NCI-H748 (cell line): Measurements from ENCODE around the gene CPSF7.
"Not testable (repeated sequence)": the region's sequence is repeated elsewhere in the genome, so short reads cannot be mapped to it uniquely, and the experiment has no call there.

Experiments
- DNase-seq: peaks from one replicate; lab custom pipeline; 2025; ENCODE audit not compliant: unreplicated experiment; lab: John Stamatoyannopoulos, UW

Gene CPSF7

GRCh38 chr11:61442616-61443015 is 12.8 kb upstream of the CPSF7 start:
- DNase-seq, result no peak

- DNase-seq, result no peak
Measured at GRCh38 chr11:61439615-61440014, 9.8 kb upstream of the CPSF7 start.

- DNase-seq, result no peak
Measured at GRCh38 chr11:61437496-61437895, 7.7 kb upstream of the CPSF7 start.

GRCh38 chr11:61430839-61431238 is 1.1 kb upstream of the CPSF7 start:
- DNase-seq, result not testable (repeated sequence)

GRCh38 chr11:61429346-61429690 is 457 bp downstream of the CPSF7 start:
- peak; percentile 83 for DNase-seq

- no peak for DNase-seq
Measured at GRCh38 chr11:61425367-61426131, 4.2 kb downstream of the CPSF7 start.

GRCh38 chr11:61422226-61422625 is 7.5 kb downstream of the CPSF7 start:
- no peak for DNase-seq

- no peak for DNase-seq
Measured at GRCh38 chr11:61418136-61418535, 11.6 kb downstream of the CPSF7 start.

GRCh38 chr11:61417670-61418069 is 12.1 kb downstream of the CPSF7 start:
- no peak for DNase-seq

GRCh38 chr11:61416941-61417340 is 12.8 kb downstream of the CPSF7 start:
- DNase-seq, result no peak

- no peak for DNase-seq
Measured at GRCh38 chr11:61415381-61415780, 14.4 kb downstream of the CPSF7 start.

GRCh38 chr11:61414547-61414946 is 15.2 kb downstream of the CPSF7 start:
- DNase-seq, result no peak

GRCh38 chr11:61413496-61413895 is 16.3 kb downstream of the CPSF7 start:
- no peak for DNase-seq

- DNase-seq, result no peak
Measured at GRCh38 chr11:61411589-61411988, 18.2 kb downstream of the CPSF7 start.

GRCh38 chr11:61406991-61407728 is 22.6 kb downstream of the CPSF7 start:
- DNase-seq, result no peak

GRCh38 chr11:61406067-61406466 is 23.7 kb downstream of the CPSF7 start:
- DNase-seq, result no peak

GRCh38 chr11:61404641-61405040 is 25.1 kb downstream of the CPSF7 start:
- DNase-seq, result no peak

- no peak for DNase-seq
Measured at GRCh38 chr11:61404103-61404502, 25.7 kb downstream of the CPSF7 start.

- DNase-seq, result no peak
Measured at GRCh38 chr11:61403658-61404057, 26.1 kb downstream of the CPSF7 start.

- no peak for DNase-seq
Measured at GRCh38 chr11:61401573-61401972, 28.2 kb downstream of the CPSF7 start.

- no peak for DNase-seq
Measured at GRCh38 chr11:61401173-61401572, 28.6 kb downstream of the CPSF7 start.

- peak; percentile 24 for DNase-seq
Measured at GRCh38 chr11:61392981-61393595, 36.7 kb downstream of the CPSF7 start.
